NK-92 (cell line): ENCODE data around the gene DYNLT2B.
A peak's percentile ranks its signal among the peaks of the same experiment; 100 is the strongest.
"Not testable (repeated sequence)": the region's sequence is repeated elsewhere in the genome, so short reads cannot be mapped to it uniquely, and the experiment has no call there.

Experiments
- DNase-seq: peaks from one replicate; lab custom pipeline; 2025; ENCODE audit not compliant: unreplicated experiment; lab: John Stamatoyannopoulos, UW

DYNLT2B gene

DNA sequence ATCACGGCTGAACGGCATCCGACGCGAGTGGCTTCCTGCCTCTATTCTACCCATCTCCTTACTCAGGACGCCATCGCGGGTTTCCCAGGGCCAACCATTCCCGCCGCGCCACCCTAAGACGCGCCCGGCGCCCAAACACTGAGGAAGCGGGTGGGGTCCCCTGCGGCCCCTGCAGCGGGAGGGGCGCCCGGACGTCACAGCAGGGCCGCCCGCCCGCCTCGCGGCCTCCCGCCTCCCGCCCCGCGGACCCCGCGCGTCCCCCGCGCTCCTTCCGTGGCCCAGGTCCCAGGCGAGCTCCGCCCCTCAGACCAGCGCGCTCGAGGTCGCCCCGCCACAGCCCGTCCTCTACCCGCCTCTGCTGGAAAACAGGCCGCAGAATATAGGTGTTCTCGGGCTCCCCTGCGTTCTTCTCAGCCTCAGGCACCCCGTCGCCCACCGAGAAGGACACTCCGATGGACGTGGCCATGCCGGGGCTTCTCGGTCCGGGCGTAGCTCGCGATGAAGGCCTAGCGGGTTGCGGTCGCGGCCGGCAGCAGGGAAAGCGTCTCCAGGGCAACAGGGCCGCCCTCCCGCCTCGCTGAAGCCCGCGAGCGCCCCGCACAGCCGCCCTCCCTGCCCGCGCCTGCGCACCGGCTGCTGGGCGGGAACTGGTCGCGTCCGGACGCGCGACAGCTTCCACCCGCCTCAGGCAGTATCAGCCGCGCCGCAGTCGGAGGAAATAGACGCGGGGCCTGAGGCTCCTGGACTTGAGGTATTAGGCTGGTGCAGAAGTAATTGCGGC, at the start of gene DYNLT2B:
Gene DYNLT2B (minus strand): TSS at position 554 of the 781 bp plus-strand sequence. CDS start 88 bp downstream, at position 466.
- DNase-seq, result peak; percentile 19

GRCh38 chr3:196365736-196366135, 47.7 kb upstream of the DYNLT2B start:
- no peak for DNase-seq

DNA sequence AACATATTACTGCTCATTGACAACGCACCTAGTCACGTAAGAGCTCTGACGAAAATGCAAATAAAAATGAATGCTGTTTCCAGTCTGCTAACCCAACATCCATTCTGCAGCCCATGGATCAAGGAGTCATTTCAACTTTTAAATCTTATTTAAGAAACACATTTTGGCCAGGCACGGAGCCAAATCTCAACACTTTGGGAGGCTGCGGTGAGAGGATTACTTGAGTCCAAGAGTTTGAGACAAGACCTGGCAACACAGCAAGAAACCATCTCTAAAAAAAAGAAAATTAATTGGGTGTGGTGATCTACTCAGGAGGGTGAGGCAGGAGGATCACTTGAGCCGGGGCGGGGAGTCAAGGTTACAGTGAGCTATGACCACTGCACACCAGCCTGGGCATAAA, 42.5 kb upstream of the DYNLT2B start:
- no peak for DNase-seq

- DNase-seq, result not testable (repeated sequence)
Measured at GRCh38 chr3:196358540-196358939, 40.5 kb upstream of the DYNLT2B start.

DNA sequence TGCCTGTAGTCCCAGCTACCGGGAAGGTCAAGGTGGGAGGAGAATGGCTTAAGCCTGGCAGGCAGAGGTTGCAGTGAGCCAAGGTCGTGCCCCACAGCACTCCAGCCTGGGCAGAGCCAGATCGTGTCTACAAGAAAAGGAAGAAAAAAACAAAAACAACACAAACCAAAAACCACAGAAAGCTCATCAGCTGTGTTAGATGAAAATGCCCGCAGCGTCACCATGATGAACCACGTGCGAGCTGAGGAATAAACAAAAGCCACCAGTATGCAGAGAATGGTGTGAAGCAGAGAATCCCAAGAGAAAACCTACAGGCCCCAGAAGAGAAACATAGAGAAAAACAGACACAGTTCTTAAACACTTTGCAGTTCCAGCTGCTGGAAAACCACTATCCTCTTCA, 39.9 kb upstream of the DYNLT2B start:
- DNase-seq, result no peak

GRCh38 chr3:196356556-196356955, 38.5 kb upstream of the DYNLT2B start:
- DNase-seq, result no peak

DNA sequence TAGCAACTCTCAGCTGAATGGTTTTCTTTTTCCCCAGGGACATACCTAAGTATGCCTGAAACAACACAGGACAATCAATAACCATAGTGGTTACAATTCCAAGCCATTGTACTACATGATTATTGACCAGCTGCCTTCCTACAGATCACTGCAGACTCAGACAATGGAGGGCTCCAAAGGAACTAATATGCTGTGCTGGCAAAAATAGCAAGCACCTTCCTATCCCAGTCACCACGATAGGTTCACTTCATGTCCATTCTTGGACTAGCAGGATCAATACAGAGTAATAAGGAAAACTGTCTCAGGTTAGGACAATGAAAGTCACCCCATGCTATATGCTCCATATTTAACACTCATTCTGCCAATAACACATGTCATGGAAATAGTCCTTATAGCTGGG, 37.6 kb upstream of the DYNLT2B start:
- no peak for DNase-seq

DNA sequence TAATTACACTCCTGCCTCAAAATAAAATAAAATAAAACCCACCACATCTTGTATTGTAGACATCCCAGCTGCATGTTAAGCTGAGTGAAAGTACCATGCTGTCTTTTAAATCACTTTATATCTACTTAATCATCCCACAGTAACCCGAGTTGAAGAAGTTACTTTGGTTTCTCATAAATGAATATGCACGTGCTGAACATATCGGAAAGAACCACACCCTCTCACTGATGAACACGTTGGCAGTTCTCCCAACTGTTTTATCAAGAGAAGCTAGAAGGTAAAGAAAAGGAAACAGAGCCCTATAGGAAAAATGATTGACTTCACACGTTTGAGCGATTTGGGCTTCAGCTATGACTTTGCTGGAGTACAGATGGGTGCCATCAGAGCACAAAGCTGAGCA, 36.1 kb upstream of the DYNLT2B start:
- no peak for DNase-seq

DNA sequence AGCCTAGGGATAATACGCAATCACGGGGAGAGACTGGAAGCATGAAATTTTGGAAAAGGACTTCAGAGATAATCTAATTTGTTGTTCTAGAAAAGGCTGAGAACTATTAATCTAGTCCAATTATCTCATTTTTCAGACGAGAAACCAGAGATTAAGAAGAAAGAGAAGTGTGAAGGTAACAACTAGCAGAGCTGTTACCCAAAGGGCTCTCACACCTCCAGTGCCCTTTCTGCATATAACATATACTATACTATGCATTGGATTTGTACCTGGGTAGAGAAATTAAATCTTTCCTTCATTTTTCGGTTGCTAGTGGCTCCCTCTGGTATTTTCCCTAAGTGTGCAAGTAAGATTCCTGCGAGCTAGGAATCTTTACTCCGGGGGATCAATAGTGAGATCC, 33.5 kb upstream of the DYNLT2B start:
- DNase-seq, result no peak

DNA sequence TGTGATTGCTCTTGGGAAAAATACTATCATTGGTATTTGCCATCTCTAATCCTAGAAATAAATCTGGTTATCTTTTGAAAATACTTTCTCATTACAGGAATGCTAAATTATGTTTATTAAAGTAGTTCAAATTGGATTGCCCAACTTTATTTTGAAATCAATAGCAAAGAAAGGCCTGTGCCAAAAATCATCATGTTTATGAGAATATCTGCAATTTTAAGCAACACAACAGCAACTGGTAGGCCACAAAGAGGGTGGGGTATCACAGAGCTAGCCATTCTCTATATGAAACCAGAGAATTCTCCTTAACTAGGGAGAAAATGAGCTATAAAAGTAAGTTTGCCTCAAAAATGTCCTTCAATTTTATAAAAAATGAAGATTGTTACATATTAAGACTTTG, 32.0 kb upstream of the DYNLT2B start:
- DNase-seq, result no peak

- no peak for DNase-seq
Measured at GRCh38 chr3:196348698-196349097, 30.7 kb upstream of the DYNLT2B start.

- no peak for DNase-seq
Measured at GRCh38 chr3:196344663-196345062, 26.6 kb upstream of the DYNLT2B start.

DNA sequence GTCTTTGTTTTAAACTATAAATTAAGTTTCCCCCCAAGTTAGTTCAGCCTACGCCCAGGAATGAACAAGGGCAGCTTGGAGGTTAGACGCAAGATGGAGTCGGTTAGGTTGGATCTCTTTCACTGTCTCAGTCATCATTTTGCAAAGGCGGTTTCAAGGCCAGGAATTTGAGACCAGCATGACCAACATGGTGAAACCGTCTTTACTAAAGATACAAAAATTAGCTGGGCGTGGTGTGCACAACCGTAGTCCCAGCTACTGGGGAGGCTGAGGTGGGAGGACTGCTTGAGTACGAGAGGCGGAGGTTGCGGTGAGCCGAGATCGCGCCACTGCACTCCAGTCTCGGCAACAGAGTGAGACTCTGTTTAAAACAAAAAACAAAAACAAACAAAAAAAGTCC, 25.9 kb upstream of the DYNLT2B start:
- DNase-seq, result not testable (repeated sequence)

- DNase-seq, result no peak
Measured at GRCh38 chr3:196341137-196341536, 23.1 kb upstream of the DYNLT2B start.

DNA sequence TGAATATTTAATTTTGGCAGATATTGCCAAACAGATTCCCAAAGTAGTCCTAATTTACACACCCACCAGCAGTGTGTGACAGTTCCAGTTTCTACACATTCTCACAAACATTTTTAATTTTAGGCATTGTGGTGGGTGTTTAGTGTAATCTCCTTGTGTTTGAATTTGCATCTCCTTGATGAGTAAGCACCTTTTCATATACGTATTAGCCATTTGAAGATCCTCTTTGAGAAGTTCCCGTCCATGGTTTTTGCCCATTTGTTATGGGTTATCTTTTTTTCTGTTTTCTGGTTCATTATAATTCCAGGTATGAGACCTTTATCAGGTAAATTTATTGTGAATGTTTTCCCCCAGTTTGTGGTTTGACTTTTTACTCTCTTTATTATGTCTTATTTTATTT, 22.4 kb upstream of the DYNLT2B start:
- DNase-seq, result no peak

- no peak for DNase-seq
Measured at GRCh38 chr3:196339493-196340254, 21.6 kb upstream of the DYNLT2B start.

- DNase-seq, result no peak
Measured at GRCh38 chr3:196339044-196339443, 21.0 kb upstream of the DYNLT2B start.

GRCh38 chr3:196336319-196337145, 18.5 kb upstream of the DYNLT2B start:
- DNase-seq, result no peak

DNA sequence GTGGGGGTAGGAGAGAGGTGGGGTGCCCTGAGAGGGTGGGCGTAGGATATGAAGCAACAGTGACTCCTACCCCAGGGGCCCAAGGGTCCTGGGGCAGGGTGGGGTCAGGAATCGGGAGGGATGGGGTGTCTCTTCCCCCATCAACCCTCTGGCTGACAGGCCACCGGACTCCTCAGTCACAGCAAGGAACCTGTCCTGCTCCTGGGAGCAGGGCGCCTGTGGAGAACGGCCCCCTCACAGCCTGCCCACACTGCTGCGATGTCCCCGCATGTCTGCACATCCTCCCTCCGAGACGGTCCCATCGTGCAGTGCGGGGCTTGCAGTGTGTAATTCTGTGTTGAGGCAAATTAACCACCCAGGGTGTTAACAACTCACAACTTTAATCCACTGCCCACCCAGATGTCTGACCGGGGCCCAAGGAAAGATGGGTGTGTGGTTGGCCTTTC, 17.5 kb upstream of the DYNLT2B start:
- no peak for DNase-seq

DNA sequence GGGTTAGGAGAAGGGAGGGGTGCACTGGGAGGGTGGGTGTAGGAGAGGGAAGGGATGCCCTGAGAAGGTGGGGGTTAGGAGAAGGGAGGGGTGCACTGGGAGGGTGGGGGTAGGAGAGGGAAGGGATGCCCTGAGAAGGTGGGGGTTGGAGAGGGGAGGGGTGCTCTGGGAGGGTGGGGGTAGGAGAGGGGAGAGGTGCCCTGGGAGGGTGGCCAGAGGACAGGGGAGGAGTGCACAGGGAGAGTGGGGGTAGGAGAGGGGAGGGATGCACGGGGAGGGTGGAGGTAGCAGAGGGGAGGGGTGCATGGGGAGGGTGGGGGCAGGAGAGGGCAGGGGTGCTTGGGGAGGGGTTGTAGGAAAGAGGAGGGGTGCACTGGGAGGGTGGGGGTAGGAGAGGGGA, 16.9 kb upstream of the DYNLT2B start:
- no peak for DNase-seq

DNA sequence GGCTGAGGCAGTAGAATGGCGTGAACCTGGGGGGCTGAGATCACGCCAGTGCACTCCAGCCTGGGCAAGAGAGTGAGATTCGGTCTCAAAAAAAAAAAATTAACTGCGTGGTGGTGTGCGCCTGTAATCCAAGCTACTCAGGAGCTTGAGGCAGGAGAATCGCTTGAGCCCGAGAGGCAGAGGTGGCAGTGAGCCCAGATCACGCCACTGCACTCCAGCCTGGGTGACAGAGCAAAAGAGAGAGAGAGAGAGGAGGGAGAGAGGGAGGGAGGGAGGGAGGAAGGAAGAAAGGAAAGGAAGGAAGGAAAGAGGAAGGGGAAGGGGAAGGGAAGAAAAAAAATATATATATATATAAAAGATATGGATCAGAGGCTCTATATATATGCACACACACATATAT, 14.1 kb upstream of the DYNLT2B start:
- DNase-seq, result no peak
